ENCODE measurements around the gene TJP2. TPM values are rescaled to one million over a fixed set of nuclear protein-coding genes. Genes with fewer than 3 reads are reported as not detected.

Gene TJP2
- total RNA-seq (100 to 1,000 TPM; 115 to 121 TPM), polyA plus RNA-seq (100 to 1,000 TPM in 1 of 2 donors, 10 to 100 TPM in 1; 32.4 to 105 TPM)
- long read RNA-seq, donor 1, partial matches to known transcripts, result 33 of 40 reads
- long read RNA-seq, donor 1, other reads (novel, unspliced or antisense), result 7 of 40 reads
- long read RNA-seq, donor 2, full-length matches to known transcripts, result 2 of 41 reads
- long read RNA-seq, donor 2, partial matches to known transcripts, result 21 of 41 reads
- long read RNA-seq, donor 2, other reads (novel, unspliced or antisense), result 18 of 41 reads

- intact Hi-C loops (cut with DNase I), result loop anchor here (5.0 kb wide), 1 partner anchor 42 kb away; no protein-coding TSS in a partner anchor
- Histone ChIP-seq H3K9me3 (ENCODE audit: control insufficient read depth, low read length) (no peaks in the 10 kb centered on the region), H3K4me3 (ENCODE audit: low read length in 2 of 2) (peak within 1 kb of the TSS; percentile 31 to 40), H3K4me1 (ENCODE audit: control insufficient read depth in 1 of 2, insufficient read depth in 2 of 2, low read length in 2 of 2) (peaks cover 0 to 8% of the 10 kb centered on the region in 2 donors), H3K27me3 (ENCODE audit: control insufficient read depth in 1 of 2, insufficient read depth in 2 of 2, low read length in 1 of 2) (no peaks in the 10 kb centered on the region), H3K27ac (ENCODE audit: low read depth in 1 of 2, low read length in 2 of 2) (peak within 1 kb of the TSS in 1 of 2 donors; percentile 38), H3K36me3 (ENCODE audit: control insufficient read depth in 1 of 2, insufficient read depth in 2 of 2, low read length in 1 of 2) (no peaks in the 10 kb centered on the region)
- ATAC-seq (ENCODE audit: low FRiP score), result peak; percentile 85
- 1 to 3% methylated on average over 64 to 93 of the region's 93 CpGs for WGBS, 2 donors
- peak; percentile 88 to 93 for DNase-seq
Measured at GRCh38 chr9:69173891-69174615, at the start of gene TJP2. TJP2 (plus strand) TSS chr9:69174277; CDS start chr9:69174373, 96 bp downstream.

GRCh38 chr9:69130456-69131441, 43.3 kb upstream of the TJP2 start:
- ATAC-seq (ENCODE audit: low FRiP score) (peak; percentile 39), DNase-seq (peak in 1 of 2 donors; percentile 63)
- Histone ChIP-seq H3K9me3 (ENCODE audit: control insufficient read depth, low read length) (no peaks in the 10 kb centered on the region), H3K27ac (ENCODE audit: low read depth in 1 of 2, low read length in 2 of 2) (peak overlapping the region; percentile 77 to 89), H3K36me3 (ENCODE audit: control insufficient read depth in 1 of 2, insufficient read depth in 2 of 2, low read length in 1 of 2) (no peaks in the 10 kb centered on the region), H3K4me1 (ENCODE audit: control insufficient read depth in 1 of 2, insufficient read depth in 2 of 2, low read length in 2 of 2) (peaks cover 0 to 17% of the 10 kb centered on the region in 2 donors), H3K27me3 (ENCODE audit: control insufficient read depth in 1 of 2, insufficient read depth in 2 of 2, low read length in 1 of 2) (no peaks in the 10 kb centered on the region), H3K4me3 (ENCODE audit: low read length in 2 of 2) (no peak overlapping the region)
- 38 to 54% methylated on average over 16 of the region's 16 CpGs for WGBS, 2 donors
- intact Hi-C loops (cut with DNase I), result loop anchor here (5.0 kb wide), 4 partner anchors 33 to 68 kb away; partner anchors contain the start of gene TJP2 (in 2 of the 2)

DNA sequence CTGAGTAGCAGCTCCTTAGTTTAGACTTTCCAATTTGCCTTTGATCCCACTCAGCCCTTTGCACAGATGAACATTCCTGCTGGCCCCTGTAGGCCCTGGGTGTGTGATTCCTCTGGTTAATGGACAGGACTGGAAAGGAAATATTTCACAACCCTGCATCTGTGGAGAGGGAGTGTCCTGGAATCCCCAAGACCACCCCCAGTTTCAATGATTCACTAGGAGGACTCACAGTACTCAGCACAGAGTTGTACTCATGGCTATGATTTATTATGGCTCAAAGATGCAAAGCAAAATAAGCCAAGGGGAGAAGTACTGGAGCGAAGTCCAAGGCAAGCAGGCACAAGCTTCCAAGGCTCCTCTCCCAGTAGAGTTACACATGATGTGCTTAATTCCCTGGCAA, 42.4 kb upstream of the TJP2 start:
- H3K27me3 ChIP-seq (ENCODE audit: control insufficient read depth in 1 of 2, insufficient read depth in 2 of 2, low read length in 1 of 2), result no peaks in the 10 kb centered on the region
- H3K27ac ChIP-seq (ENCODE audit: low read depth in 1 of 2, low read length in 2 of 2), result peak overlapping the region; percentile 63 to 89
- ATAC-seq (ENCODE audit: low FRiP score) (peak; percentile 89), DNase-seq (no peak)
- no peaks in the 10 kb centered on the region for H3K36me3 ChIP-seq (ENCODE audit: control insufficient read depth in 1 of 2, insufficient read depth in 2 of 2, low read length in 1 of 2)
- 5 to 6% methylated on average over 1 of the region's 1 CpG for WGBS, 2 donors
- intact Hi-C loops (cut with DNase I), result loop anchor here (5.0 kb wide), 4 partner anchors 34 to 69 kb away; partner anchors contain the start of gene TJP2 (in 2 of the 2)
- no peak overlapping the region for H3K4me3 ChIP-seq (ENCODE audit: low read length in 2 of 2)
- H3K9me3 ChIP-seq (ENCODE audit: control insufficient read depth, low read length), result no peaks in the 10 kb centered on the region
- peaks cover 0 to 17% of the 10 kb centered on the region in 2 donors for H3K4me1 ChIP-seq (ENCODE audit: control insufficient read depth in 1 of 2, insufficient read depth in 2 of 2, low read length in 2 of 2)

- Histone ChIP-seq H3K4me3 (ENCODE audit: low read length in 2 of 2) (no peak overlapping the region), H3K36me3 (ENCODE audit: control insufficient read depth in 1 of 2, insufficient read depth in 2 of 2, low read length in 1 of 2) (no peaks in the 10 kb centered on the region), H3K4me1 (ENCODE audit: control insufficient read depth in 1 of 2, insufficient read depth in 2 of 2, low read length in 2 of 2) (peaks cover 0 to 17% of the 10 kb centered on the region in 2 donors), H3K27ac (ENCODE audit: low read depth in 1 of 2, low read length in 2 of 2) (peak overlapping the region; percentile 63 to 89), H3K9me3 (ENCODE audit: control insufficient read depth, low read length) (no peaks in the 10 kb centered on the region), H3K27me3 (ENCODE audit: control insufficient read depth in 1 of 2, insufficient read depth in 2 of 2, low read length in 1 of 2) (no peaks in the 10 kb centered on the region)
- no peak for ATAC-seq (ENCODE audit: low FRiP score)
- intact Hi-C loops (cut with DNase I), result loop anchor here (5.0 kb wide), 4 partner anchors 35 to 70 kb away; partner anchors contain the start of gene TJP2 (in 2 of the 2)
- DNase-seq, result no peak
- 90 to 92% methylated on average over 4 of the region's 4 CpGs for WGBS, 2 donors
Measured at GRCh38 chr9:69132361-69132760, 41.7 kb upstream of the TJP2 start.

DNA sequence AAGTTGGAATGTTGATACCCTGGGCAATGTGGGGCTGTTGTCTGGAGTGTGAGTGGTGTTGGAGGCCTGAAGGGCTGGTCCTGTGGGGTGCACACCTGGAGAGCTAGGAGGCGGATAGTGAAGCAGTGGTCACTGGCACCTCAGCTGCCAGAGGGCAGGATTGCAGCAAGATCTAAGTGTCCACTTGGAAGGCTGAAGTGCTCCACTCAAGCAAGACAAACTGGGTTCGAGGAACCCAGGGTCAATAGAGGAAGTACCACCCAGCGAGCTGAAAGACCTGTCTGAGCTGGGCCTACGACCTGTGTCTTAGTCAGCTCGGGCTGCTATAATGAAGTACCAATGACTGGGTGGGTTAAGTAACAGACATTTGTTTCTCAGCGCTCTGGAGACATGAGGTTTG, 39.7 kb upstream of the TJP2 start:
- H3K27ac ChIP-seq (ENCODE audit: low read depth in 1 of 2, low read length in 2 of 2), result no peak overlapping the region
- intact Hi-C loops (cut with DNase I), result loop anchor here (5.0 kb wide), 4 partner anchors 37 to 72 kb away; partner anchors contain the start of gene TJP2 (in 2 of the 2)
- H3K4me3 ChIP-seq (ENCODE audit: low read length in 2 of 2), result no peak overlapping the region
- no peaks in the 10 kb centered on the region for H3K9me3 ChIP-seq (ENCODE audit: control insufficient read depth, low read length)
- H3K4me1 ChIP-seq (ENCODE audit: control insufficient read depth in 1 of 2, insufficient read depth in 2 of 2, low read length in 2 of 2), result peaks cover 0 to 17% of the 10 kb centered on the region in 2 donors
- DNase-seq, result no peak
- H3K27me3 ChIP-seq (ENCODE audit: control insufficient read depth in 1 of 2, insufficient read depth in 2 of 2, low read length in 1 of 2), result no peaks in the 10 kb centered on the region
- ATAC-seq (ENCODE audit: low FRiP score), result no peak
- peaks cover 0 to 4% of the 10 kb centered on the region in 2 donors for H3K36me3 ChIP-seq (ENCODE audit: control insufficient read depth in 1 of 2, insufficient read depth in 2 of 2, low read length in 1 of 2)
- 94 to 98% methylated on average over 6 of the region's 6 CpGs for WGBS, 2 donors

DNA sequence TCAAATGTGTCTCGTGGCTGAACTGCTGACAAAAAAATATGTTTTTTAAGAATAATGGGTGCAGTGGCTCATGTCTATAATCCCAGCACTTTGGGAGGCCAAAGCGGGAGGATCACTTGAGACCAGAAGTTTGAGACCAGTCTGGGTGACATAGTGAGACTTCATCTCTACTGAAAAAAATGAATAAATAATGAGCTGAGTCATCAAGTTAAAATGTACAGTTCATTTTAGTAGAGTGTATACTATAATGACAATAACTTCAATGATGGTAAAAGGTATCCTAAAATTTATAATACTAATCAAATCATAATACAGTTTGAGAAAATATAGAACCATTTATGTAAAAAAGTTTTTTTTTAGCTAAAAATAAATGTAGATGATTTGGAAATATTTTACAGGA, 37.9 kb upstream of the TJP2 start:
- peaks cover 0 to 11% of the 10 kb centered on the region in 2 donors for H3K4me1 ChIP-seq (ENCODE audit: control insufficient read depth in 1 of 2, insufficient read depth in 2 of 2, low read length in 2 of 2)
- DNase-seq (no peak), ATAC-seq (ENCODE audit: low FRiP score) (no peak)
- H3K27ac ChIP-seq (ENCODE audit: low read depth in 1 of 2, low read length in 2 of 2), result no peak overlapping the region
- H3K9me3 ChIP-seq (ENCODE audit: control insufficient read depth, low read length), result no peaks in the 10 kb centered on the region
- 96 to 97% methylated on average over 2 of the region's 2 CpGs for WGBS, 2 donors
- intact Hi-C loops (cut with DNase I), result no loop called here
- H3K27me3 ChIP-seq (ENCODE audit: control insufficient read depth in 1 of 2, insufficient read depth in 2 of 2, low read length in 1 of 2), result no peaks in the 10 kb centered on the region
- no peak overlapping the region for H3K4me3 ChIP-seq (ENCODE audit: low read length in 2 of 2)
- H3K36me3 ChIP-seq (ENCODE audit: control insufficient read depth in 1 of 2, insufficient read depth in 2 of 2, low read length in 1 of 2), result peaks cover 0 to 4% of the 10 kb centered on the region in 2 donors

GRCh38 chr9:69136779-69137178, 37.3 kb upstream of the TJP2 start:
- intact Hi-C loops (cut with DNase I), result no loop called here
- H3K27ac ChIP-seq (ENCODE audit: low read depth in 1 of 2, low read length in 2 of 2), result no peak overlapping the region
- DNase-seq (no peak), ATAC-seq (ENCODE audit: low FRiP score) (no peak)
- H3K4me3 ChIP-seq (ENCODE audit: low read length in 2 of 2), result no peak overlapping the region
- H3K27me3 ChIP-seq (ENCODE audit: control insufficient read depth in 1 of 2, insufficient read depth in 2 of 2, low read length in 1 of 2), result no peaks in the 10 kb centered on the region
- peaks cover 0 to 9% of the 10 kb centered on the region in 2 donors for H3K4me1 ChIP-seq (ENCODE audit: control insufficient read depth in 1 of 2, insufficient read depth in 2 of 2, low read length in 2 of 2)
- WGBS, 2 donors, result 75 to 83% methylated on average over 7 of the region's 7 CpGs
- peaks cover 0 to 4% of the 10 kb centered on the region in 2 donors for H3K36me3 ChIP-seq (ENCODE audit: control insufficient read depth in 1 of 2, insufficient read depth in 2 of 2, low read length in 1 of 2)
- no peaks in the 10 kb centered on the region for H3K9me3 ChIP-seq (ENCODE audit: control insufficient read depth, low read length)

- ATAC-seq (ENCODE audit: low FRiP score), result no peak
- intact Hi-C loops (cut with DNase I), result no loop called here
- no peak for DNase-seq
- no peak overlapping the region for H3K27ac ChIP-seq (ENCODE audit: low read depth in 1 of 2, low read length in 2 of 2)
- H3K4me3 ChIP-seq (ENCODE audit: low read length in 2 of 2), result no peak overlapping the region
- H3K4me1 ChIP-seq (ENCODE audit: control insufficient read depth in 1 of 2, insufficient read depth in 2 of 2, low read length in 2 of 2), result peaks cover 0 to 4% of the 10 kb centered on the region in 2 donors
- WGBS, 2 donors, result 96% methylated on average over 8 of the region's 8 CpGs
- H3K27me3 ChIP-seq (ENCODE audit: control insufficient read depth in 1 of 2, insufficient read depth in 2 of 2, low read length in 1 of 2), result no peaks in the 10 kb centered on the region
- H3K9me3 ChIP-seq (ENCODE audit: control insufficient read depth, low read length), result no peaks in the 10 kb centered on the region
- H3K36me3 ChIP-seq (ENCODE audit: control insufficient read depth in 1 of 2, insufficient read depth in 2 of 2, low read length in 1 of 2), result peaks cover 0 to 4% of the 10 kb centered on the region in 2 donors
Measured at GRCh38 chr9:69137311-69137710, 36.8 kb upstream of the TJP2 start.
